HK-2 (cell line): ENCODE results near the gene OR2T29.
"Not testable (repeated sequence)": the region's sequence is repeated elsewhere in the genome, so short reads cannot be mapped to it uniquely, and the experiment has no call there.

ENCODE experiments used
- DNase-seq: peaks from one replicate; pipeline ENCODE4 v3.0.0-alpha.2; 2018; ENCODE audit not compliant: unreplicated experiment

Gene OR2T29

DNA sequence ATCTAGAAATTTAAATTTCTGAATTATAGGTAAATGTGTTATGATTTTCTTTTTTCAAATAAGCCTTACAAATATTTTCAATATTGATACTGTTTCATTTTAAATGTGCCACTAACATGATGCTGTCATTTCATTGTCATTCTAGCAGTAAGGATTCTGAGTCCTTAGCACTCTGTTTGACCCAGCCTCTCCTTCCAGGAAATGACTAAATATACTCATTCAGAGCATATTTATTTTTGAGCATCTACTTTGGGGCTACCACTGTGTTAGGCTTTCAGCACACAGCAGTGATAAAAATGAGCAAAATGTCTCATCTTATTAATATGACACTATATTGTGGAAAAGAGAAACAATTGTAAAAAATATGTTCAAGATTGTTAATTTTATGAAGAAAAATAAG is 52.4 kb downstream of the OR2T29 start:
- DNase-seq = not testable (repeated sequence)

DNA sequence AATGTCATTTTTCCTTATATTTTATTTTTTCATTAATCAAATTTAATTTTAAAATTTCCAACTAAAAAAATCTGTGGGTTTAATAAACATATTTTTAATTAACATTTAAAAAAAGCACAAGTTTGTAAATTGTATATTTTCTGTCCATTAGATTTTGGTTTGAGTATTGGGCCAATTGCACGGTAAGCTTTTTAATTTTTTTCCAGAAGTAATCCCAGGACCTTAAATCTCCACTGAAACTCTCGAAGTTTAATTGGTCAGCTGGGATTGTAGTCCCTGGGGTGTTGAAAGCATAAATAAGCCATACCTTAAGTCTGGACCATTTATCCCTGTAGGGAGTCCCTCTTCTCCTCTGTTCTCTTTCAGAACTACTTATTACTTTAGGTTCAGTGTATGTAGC is 54.8 kb downstream of the OR2T29 start, which contains the start of gene OR2G6:
Gene OR2G6, plus strand, starts transcription at position 301 of the 400 bp plus-strand sequence. CDS start 13,574 bp downstream, outside the sequence.
- DNase-seq = not testable (repeated sequence)
